Osteoblast (primary cell): ENCODE results near the gene TMEM240. TPM values are rescaled to one million over a fixed set of nuclear protein-coding genes. Genes with fewer than 3 reads are reported as not detected.
A peak's percentile ranks its signal among the peaks of the same experiment; 100 is the strongest.
"Not testable (repeated sequence)": the region's sequence is repeated elsewhere in the genome, so short reads cannot be mapped to it uniquely, and the experiment has no call there.

Source experiments
- DNase-seq: peaks from one replicate; pipeline ENCODE4 v3.0.0; 2011; ENCODE audit warnings: low spot score, mixed read lengths; ENCODE audit not compliant: insufficient read length; ENCODE audit errors: missing footprints
- H2AFZ ChIP-seq: 2 replicates; pipeline ENCODE4 v1.6.0; 2011; ENCODE audit warnings: mild to moderate bottlenecking, low read length
- H3K27ac ChIP-seq: 2 replicates; pipeline ENCODE4 v1.5.1; 2011; ENCODE audit warnings: mild to moderate bottlenecking, low read depth, low read length, moderate library complexity
- H3K27me3 ChIP-seq: 2 replicates; pipeline ENCODE4 v1.6.0; 2012; ENCODE audit warnings: mild to moderate bottlenecking, control low read depth, inconsistent platforms, low read length, moderate library complexity; ENCODE audit not compliant: insufficient read depth
- H3K36me3 ChIP-seq: 2 replicates; pipeline ENCODE4 v1.5.1; 2011; ENCODE audit warnings: mild to moderate bottlenecking, low read length, control low read depth, moderate library complexity; ENCODE audit not compliant: insufficient read depth
- H3K4me1 ChIP-seq: 2 replicates; pipeline ENCODE4 v1.5.1; 2011; ENCODE audit warnings: mild to moderate bottlenecking, low read length, control low read depth, moderate library complexity; ENCODE audit not compliant: insufficient read depth
- H3K4me2 ChIP-seq: 2 replicates; pipeline ENCODE4 v1.6.0; 2011; ENCODE audit warnings: mild to moderate bottlenecking, low read length; ENCODE audit not compliant: insufficient read depth
- H3K4me3 ChIP-seq: fragments of 200-600 bp; sonication (generic); 3 replicates; pipeline ENCODE4 v1.5.1; 2012; ENCODE audit warnings: mild to moderate bottlenecking, low read length, inconsistent platforms; ENCODE audit not compliant: insufficient read depth
- H3K79me2 ChIP-seq: 2 replicates; pipeline ENCODE4 v1.6.0; 2012; ENCODE audit warnings: mild to moderate bottlenecking, low read length, control low read depth, inconsistent platforms; ENCODE audit not compliant: insufficient read depth
- H3K9me3 ChIP-seq: 2 replicates; pipeline ENCODE4 v1.5.1; 2011; ENCODE audit warnings: low read depth, low read length, control low read depth
- H4K20me1 ChIP-seq: 2 replicates; pipeline ENCODE4 v1.6.0; 2012; ENCODE audit warnings: mild to moderate bottlenecking, low read length, control low read depth; ENCODE audit not compliant: insufficient read depth
- CTCF ChIP-seq: IDR thresholded peaks from 2 replicates; pipeline ENCODE4 v1.5.1; 2011; ENCODE audit warnings: mild to moderate bottlenecking, low read depth, low read length, moderate library complexity; ENCODE audit errors: extremely low read depth
- total RNA-seq: library from RNA; depleted of rRNA; stranded (reverse); fragments of >200 nt; gene quantifications from 2 replicates; pipeline ENCODE4 v1.2.3, GENCODE V29; 2012

Gene TMEM240
- total RNA-seq, 1 donor = 1.8 TPM

GRCh38 chr1:1561801-1562470 is 21.5 kb upstream of the TMEM240 start:
- Histone ChIP-seq H3K4me2 (no peak overlapping the region), H3K4me3 (no peak overlapping the region), H3K9me3 (no peaks in the 10 kb centered on the region), H3K36me3 (peaks cover 53% of the 10 kb centered on the region), H4K20me1 (peaks cover 63% of the 10 kb centered on the region), H2AFZ (no peak overlapping the region), H3K79me2 (peaks cover 79% of the 10 kb centered on the region), H3K4me1 (peaks cover 6% of the 10 kb centered on the region), H3K27me3 (no peaks in the 10 kb centered on the region), H3K27ac (no peak overlapping the region)
- peak; percentile 57 for DNase-seq
- no peak for TF ChIP-seq CTCF

- TF ChIP-seq CTCF = no peak
- Histone ChIP-seq H4K20me1 (peaks cover 58% of the 10 kb centered on the region), H3K36me3 (peaks cover 45% of the 10 kb centered on the region), H2AFZ (no peak overlapping the region), H3K4me2 (no peak overlapping the region), H3K9me3 (no peaks in the 10 kb centered on the region), H3K4me1 (peaks cover under 1% of the 10 kb centered on the region), H3K4me3 (no peak overlapping the region), H3K79me2 (peaks cover 67% of the 10 kb centered on the region), H3K27me3 (no peaks in the 10 kb centered on the region), H3K27ac (no peak overlapping the region)
- DNase-seq = no peak
Observed at GRCh38 chr1:1560178-1560577, 19.8 kb upstream of the TMEM240 start.

GRCh38 chr1:1559066-1559465 is 18.6 kb upstream of the TMEM240 start:
- Histone ChIP-seq H3K36me3 (peaks cover 38% of the 10 kb centered on the region), H3K27ac (no peak overlapping the region), H3K79me2 (peaks cover 61% of the 10 kb centered on the region), H4K20me1 (peaks cover 59% of the 10 kb centered on the region), H3K9me3 (no peaks in the 10 kb centered on the region), H3K4me2 (no peak overlapping the region), H2AFZ (no peak overlapping the region), H3K4me3 (no peak overlapping the region), H3K4me1 (peaks cover 11% of the 10 kb centered on the region), H3K27me3 (no peaks in the 10 kb centered on the region)
- DNase-seq = peak; percentile 62
- TF ChIP-seq CTCF = no peak

GRCh38 chr1:1558591-1558990 is 18.2 kb upstream of the TMEM240 start:
- H3K36me3 ChIP-seq = peaks cover 33% of the 10 kb centered on the region
- no peak for DNase-seq
- no peak overlapping the region for H3K27ac ChIP-seq
- H3K27me3 ChIP-seq = no peaks in the 10 kb centered on the region
- peaks cover 11% of the 10 kb centered on the region for H3K4me1 ChIP-seq
- no peaks in the 10 kb centered on the region for H3K9me3 ChIP-seq
- no peak overlapping the region for H3K4me3 ChIP-seq
- peaks cover 58% of the 10 kb centered on the region for H4K20me1 ChIP-seq
- H3K79me2 ChIP-seq = peaks cover 60% of the 10 kb centered on the region
- no peak overlapping the region for H3K4me2 ChIP-seq
- TF ChIP-seq CTCF = no peak
- no peak overlapping the region for H2AFZ ChIP-seq

GRCh38 chr1:1557688-1558087 is 17.3 kb upstream of the TMEM240 start:
- peaks cover 51% of the 10 kb centered on the region for H3K79me2 ChIP-seq
- peaks cover 24% of the 10 kb centered on the region for H3K36me3 ChIP-seq

GRCh38 chr1:1556961-1557360 is 16.5 kb upstream of the TMEM240 start:
- H3K27ac ChIP-seq, H3K4me3 ChIP-seq, H2AFZ ChIP-seq, H3K27me3 ChIP-seq, H3K4me2 ChIP-seq, DNase-seq, H3K9me3 ChIP-seq: not testable (repeated sequence)
- Histone ChIP-seq H3K79me2 (peaks cover 49% of the 10 kb centered on the region), H4K20me1 (peaks cover 43% of the 10 kb centered on the region), H3K36me3 (peaks cover 17% of the 10 kb centered on the region), H3K4me1 (peaks cover 11% of the 10 kb centered on the region)

More at GRCh38 chr1:1557688-1558087, 17.3 kb upstream of the TMEM240 start:
- Histone ChIP-seq H3K4me1 (peaks cover 11% of the 10 kb centered on the region), H4K20me1 (peaks cover 51% of the 10 kb centered on the region)
- H3K27me3 ChIP-seq, H3K4me2 ChIP-seq, H2AFZ ChIP-seq, H3K4me3 ChIP-seq, DNase-seq, H3K27ac ChIP-seq, H3K9me3 ChIP-seq: not testable (repeated sequence)
